GM12878 (cell line): ENCODE measurements around the gene ABCG2. TPM values are rescaled to one million over a fixed set of nuclear protein-coding genes. Genes with fewer than 3 reads are reported as not detected.

Experiments
- ATAC-seq: fragments of 200-7000 bp; cut with Tn5 transposase; 3 replicates; pipeline ENCODE4 v1.9.1; 2020; ENCODE audit warnings: mild to moderate bottlenecking, moderate library complexity
- BruUV-seq: library from RNA; stranded (reverse); fragments of 400-500 nt; replicated peaks from 2 replicates; lab custom pipeline; 2021; lab: Mats Ljungman, UMichigan
- CTCF ChIA-PET: fragments of 300-600 bp; sonication (Branson Sonifier 250); formaldehyde crosslinking; extraction: SDS; loops from one replicate; lab custom pipeline; 2021; ENCODE audit warnings: inconsistent platforms; lab: Yijun Ruan, JAX
- POLR2A ChIA-PET: fragments of 350-600 bp; formaldehyde crosslinking; extraction: SDS; loops from one replicate; lab custom pipeline; 2021; ENCODE audit warnings: inconsistent platforms; lab: Charles Lee
- RAD21 ChIA-PET: fragments of 300-600 bp; sonication (Branson Sonifier 250); formaldehyde crosslinking; loops from one replicate; lab custom pipeline; 2023; ENCODE audit warnings: antibody characterized with exemption; ENCODE audit not compliant: unreplicated experiment; lab: Charles Lee
- SMC1A ChIA-PET: fragments of 300-600 bp; sonication (Branson Sonifier 250); formaldehyde crosslinking; loops from one replicate; lab custom pipeline; 2023; ENCODE audit not compliant: unreplicated experiment, uncharacterized antibody; lab: Charles Lee
- DNase-seq: peaks from one replicate; pipeline ENCODE4 v3.0.0-alpha.2; 2011; ENCODE audit warnings: low read depth, low spot score
- FAIRE-seq: peaks from 3 replicates; lab custom pipeline; 2011; peaks lifted over from hg19 to GRCh38; lab: Jason Lieb, UNC
- H2AFZ ChIP-seq: 2 replicates; pipeline ENCODE4 v1.6.0; 2011; ENCODE audit warnings: low read depth, low read length, control low read depth; ENCODE audit not compliant: control insufficient read depth
- H3K27ac ChIP-seq: 2 replicates; pipeline ENCODE4 v1.5.1; 2011; ENCODE audit warnings: control low read depth; ENCODE audit not compliant: control insufficient read depth, insufficient read depth
- H3K27me3 ChIP-seq, 2 experiments: replicated peaks in 1 of 2; 2 replicates each; pipeline versions ENCODE4 v1.6.0 to v1.6.1; 2011; ENCODE audit warnings: low read length in 1 of 2; ENCODE audit not compliant: control insufficient read depth in 2 of 2, insufficient read depth in 2 of 2
- H3K36me3 ChIP-seq, 2 experiments: 2 replicates each; pipeline ENCODE4 v1.5.1; 2011; ENCODE audit warnings: low read length in 1 of 2; ENCODE audit not compliant: control insufficient read depth in 2 of 2, insufficient read depth in 2 of 2
- H3K4me1 ChIP-seq: 2 replicates; pipeline ENCODE4 v1.6.1; 2011; ENCODE audit warnings: mild to moderate bottlenecking, low read length, moderate library complexity, mixed read lengths; ENCODE audit not compliant: control insufficient read depth, insufficient read depth
- H3K4me2 ChIP-seq: 2 replicates; pipeline ENCODE4 v1.6.0; 2011; ENCODE audit warnings: control low read depth; ENCODE audit not compliant: control insufficient read depth, insufficient read depth
- H3K4me3 ChIP-seq: fragments of 200-600 bp; sonication (generic); 2 replicates; pipeline ENCODE4 v1.5.1; 2016
- H3K79me2 ChIP-seq: 2 replicates; pipeline ENCODE4 v1.6.0; 2011; ENCODE audit warnings: low read length; ENCODE audit not compliant: control insufficient read depth, insufficient read depth
- H3K9ac ChIP-seq: 2 replicates; pipeline ENCODE4 v1.8.0; 2011; ENCODE audit warnings: low read length, control low read depth, mixed read lengths; ENCODE audit not compliant: control insufficient read depth, insufficient read depth
- H3K9me3 ChIP-seq: replicated peaks from 3 replicates; pipeline ENCODE4 v1.5.1; 2011; ENCODE audit warnings: mild to moderate bottlenecking, low read length; ENCODE audit not compliant: control insufficient read depth, insufficient read depth
- H4K20me1 ChIP-seq: 2 replicates; pipeline ENCODE4 v1.6.0; 2011; ENCODE audit not compliant: control insufficient read depth, insufficient read depth
- CEBPB ChIP-seq, 2 experiments: fragments of 150-350 bp in 1 of 2; IDR thresholded peaks; 2 replicates each; pipeline ENCODE4 v1.6.1; 2012 to 2014; ENCODE audit warnings: low read depth in 2 of 2, low read length in 2 of 2, borderline replicate concordance in 1 of 2, inconsistent platforms in 1 of 2
- ETV6 ChIP-seq, 2 experiments: fragments of 450-650 bp in 1 of 2; IDR thresholded peaks in 1 of 2; conservative IDR thresholded peaks in 1 of 2; 2 replicates each; pipeline ENCODE4 v1.6.1; 2014; ENCODE audit warnings: antibody characterized with exemption in 1 of 2, borderline replicate concordance in 1 of 2, low read depth in 1 of 2, mild to moderate bottlenecking in 1 of 2, moderate library complexity in 1 of 2
- IKZF2 ChIP-seq, 2 experiments: fragments of 450-650 bp; IDR thresholded peaks; 2 replicates each; pipeline ENCODE4 v1.6.1; 2017; ENCODE audit warnings: mild to moderate bottlenecking in 2 of 2, moderate library complexity in 2 of 2
- LARP7 ChIP-seq: fragments of 450-650 bp; IDR thresholded peaks from 2 replicates; pipeline ENCODE4 v1.6.1; 2017; ENCODE audit warnings: mild to moderate bottlenecking
- MYB ChIP-seq: fragments of 150-350 bp; IDR thresholded peaks from 2 replicates; pipeline ENCODE4 v1.6.1; 2014; ENCODE audit warnings: mild to moderate bottlenecking, low read depth, low read length, borderline replicate concordance
- RCOR1 ChIP-seq: conservative IDR thresholded peaks from 2 replicates; pipeline ENCODE4 v1.6.1; 2012; ENCODE audit warnings: low read depth, low read length, improper control_type of control experiment
- SMAD1 ChIP-seq: fragments of 450-650 bp; IDR thresholded peaks from 2 replicates; pipeline ENCODE4 v1.6.1; 2018; ENCODE audit warnings: mild to moderate bottlenecking, low read depth; ENCODE audit not compliant: partially characterized antibody
- USF2 ChIP-seq: IDR thresholded peaks from 2 replicates; pipeline ENCODE4 v1.6.1; 2011; ENCODE audit warnings: low read depth, low read length, improper control_type of control experiment, borderline replicate concordance
- ZNF384 ChIP-seq: IDR thresholded peaks from 2 replicates; pipeline ENCODE4 v1.6.1; 2012; ENCODE audit warnings: low read depth, mild to moderate bottlenecking, low read length, improper control_type of control experiment, borderline replicate concordance
- WGBS: methylation state at CpG from one replicate; pipeline ENCODE4 v1.1.6; 2016; ENCODE audit warnings: low lambda C conversion rate; ENCODE audit not compliant: insufficient replicate concordance, insufficient coverage; ENCODE audit errors: missing lambda C conversion rate; 5-methylcytosine and 5-hydroxymethylcytosine counted together
- in situ Hi-C: fragments of 300-500 bp; cut with MboI; formaldehyde crosslinking; loops from 9 replicates; pipeline ENCODE4 v1.14.3; 2018; ENCODE audit warnings: mixed read lengths
- intact Hi-C: fragments of 100-400 bp; cut with micrococcal nuclease; formaldehyde crosslinking; loops from one replicate; pipeline ENCODE4 v1.14.2; 2022; ENCODE audit not compliant: unreplicated experiment
- polyA plus RNA-seq, 11 experiments: library from polyadenylated mRNA; depleted of rRNA in 4 of 11; unstranded in 6 of 11; stranded (reverse) in 5 of 11; fragments of >200 nt; fragmentation: Nextera tagmentation in 4 of 11; fragmentation: Illumina TruSeq in 1 of 11; extraction: Ambion mirVana in 4 of 11; extraction: Trizol in 1 of 11; gene quantifications; 1 replicate in 1 of 11; 2 replicates in 10 of 11; pipeline versions ENCODE4 v1.2.1 to v1.2.3, GENCODE V29; 2011 to 2016; ENCODE audit warnings: inconsistent platforms in 2 of 11, missing spikeins in 2 of 11, low read depth in 1 of 11
- total RNA-seq, 4 experiments: library from RNA; depleted of rRNA in 3 of 4; stranded (reverse); fragments of >200 nt in 3 of 4; fragmentation: Illumina TruSeq in 1 of 4; extraction: Trizol in 1 of 4; gene quantifications; 2 replicates each; pipeline versions ENCODE4 v1.2.1 to v1.2.3, GENCODE V29; 2013 to 2021

The ABCG2 gene
- total and polyA plus RNA-seq, 10 of the 15 experiments (the other 5 are each of a cell fraction or from before 2014, with no cell fraction given) = 0.03 to 0.06 (median 0.04) TPM; not detected in 7

GRCh38 chr4:88064410-88064809 is 94.0 kb downstream of the ABCG2 start:
- BruUV-seq = no TSS peak
- Histone ChIP-seq H3K4me1 (no peaks in the 10 kb centered on the region), H3K27ac (no peak overlapping the region), H4K20me1 (no peaks in the 10 kb centered on the region), H2AFZ (no peak overlapping the region), H3K27me3 (no peaks in the 10 kb centered on the region), H3K36me3 (peaks cover 0 to 13% of the 10 kb centered on the region in 2 experiments; a peak in 1 of 4 replicates), H3K79me2 (no peaks in the 10 kb centered on the region), H3K4me2 (no peak overlapping the region), H3K9me3 (no peaks in the 10 kb centered on the region; the same call in 2 of the 3 replicates), H3K4me3 (no peak overlapping the region), H3K9ac (no peak overlapping the region)
- no peak for DNase-seq
- no peak for TF ChIP-seq LARP7
- FAIRE-seq = no peak
- intact Hi-C loops (no loop called here), in situ Hi-C loops (no loop called here)
- SMC1A ChIA-PET = interaction anchor here (1.4 kb wide), 1 partner anchor 143 kb away, joined by 3 read pairs; no protein-coding TSS in a partner anchor
- POLR2A ChIA-PET = no interaction called here
- RAD21 ChIA-PET = interaction anchor here (0.6 kb wide), 1 partner anchor 49 kb away, joined by 3 read pairs; no protein-coding TSS in a partner anchor
- CTCF ChIA-PET = no interaction called here
- WGBS = 98% methylated on average over 6 of the region's 6 CpGs
- ATAC-seq = no peak

GRCh38 chr4:88063634-88064296 is 94.7 kb downstream of the ABCG2 start:
- H2AFZ ChIP-seq = no peak overlapping the region
- no peak overlapping the region for H3K4me3 ChIP-seq
- H3K27ac ChIP-seq = no peak overlapping the region
- ChIA-PET SMC1A (interaction anchor here (0.6 to 1.4 kb wide), 2 partner anchors 144 to 972 kb away, joined by 3 read pairs; no protein-coding TSS in a partner anchor), RAD21 (no interaction called here), POLR2A (no interaction called here), CTCF (no interaction called here)
- in situ Hi-C loops = no loop called here
- no peaks in the 10 kb centered on the region for H3K4me1 ChIP-seq
- no peak overlapping the region for H3K9ac ChIP-seq
- no peaks in the 10 kb centered on the region for H4K20me1 ChIP-seq
- no peak for TF ChIP-seq CEBPB (IDR thresholded peaks at IDR 0.05; ENCODE audit: borderline replicate concordance in 1 of 2, low read depth in 2 of 2, low read length in 2 of 2)
- TF ChIP-seq USF2 = no peak
- no peak for TF ChIP-seq ZNF384
- TF ChIP-seq SMAD1 = no peak
- no peak for TF ChIP-seq MYB
- no peak for TF ChIP-seq ETV6 (conservative IDR thresholded peaks at IDR 0.05 in 1 of 2, IDR thresholded peaks at IDR 0.05 in 1 of 2; ENCODE audit: borderline replicate concordance in 1 of 2, low read depth in 1 of 2)
- TF ChIP-seq IKZF2 (IDR thresholded peaks at IDR 0.05) = no peak
- no peak for TF ChIP-seq RCOR1
- ATAC-seq (no peak), DNase-seq (no peak), FAIRE-seq (no peak)
- no TSS peak for BruUV-seq
- intact Hi-C loops = no loop called here
- no peaks in the 10 kb centered on the region; the same call in 2 of the 3 replicates for H3K9me3 ChIP-seq
- no peaks in the 10 kb centered on the region for H3K27me3 ChIP-seq
- H3K4me2 ChIP-seq = no peak overlapping the region
- no peaks in the 10 kb centered on the region for H3K79me2 ChIP-seq
- WGBS = 92% methylated on average over 5 of the region's 5 CpGs
- peaks cover 0 to 13% of the 10 kb centered on the region in 2 experiments; a peak in 1 of 4 replicates for H3K36me3 ChIP-seq
